Right lobe of liver (tissue), 4 donors: ENCODE data around the gene KRT4.

ENCODE experiments used
- POLR2A ChIP-seq: fragments of 450-650 bp; IDR thresholded peaks from one replicate; pipeline ENCODE4 v1.6.1; 2017; ENCODE audit warnings: antibody characterized with exemption, mild to moderate bottlenecking
- TF ChIP-seq, protein P1 (sequence below), 4 donors: fragments of 200-600 bp in 3 of 4; fragments of 450-650 bp in 1 of 4; IDR thresholded peaks; one replicate each; pipeline versions ENCODE4 v1.5.1 to v1.8.0; 2016 to 2022; ENCODE audit warnings: antibody characterized with exemption in 4 of 4, mild to moderate bottlenecking in 2 of 4
- donor health status: DM: no; HTN: no; CAD: no.
- donor health status: DM: no; HTN: no; CAD: no.
- donor health status: DM: no; HTN: yes; CAD: no.

DNA sequence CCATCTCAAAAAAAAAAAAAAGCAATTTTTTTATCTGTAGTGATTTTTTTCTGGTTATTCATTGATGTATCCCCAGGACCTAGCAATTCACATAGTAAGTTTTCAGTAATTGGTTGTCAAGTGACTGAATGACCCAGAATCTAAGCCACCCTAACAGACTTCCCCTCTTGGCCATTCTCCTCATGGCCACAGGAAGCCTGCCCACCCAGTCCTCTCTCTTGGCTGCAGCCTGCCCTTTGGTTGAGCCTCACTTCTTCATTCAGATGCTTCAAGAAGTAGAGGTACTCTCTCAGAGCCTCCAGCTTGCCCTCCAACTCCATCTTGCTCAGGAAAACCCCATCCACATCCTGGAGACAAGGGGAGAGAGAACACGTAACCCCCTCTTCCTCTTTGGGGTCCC, 32.0 kb upstream of the KRT4 start:
- TF ChIP-seq, protein P1, sequence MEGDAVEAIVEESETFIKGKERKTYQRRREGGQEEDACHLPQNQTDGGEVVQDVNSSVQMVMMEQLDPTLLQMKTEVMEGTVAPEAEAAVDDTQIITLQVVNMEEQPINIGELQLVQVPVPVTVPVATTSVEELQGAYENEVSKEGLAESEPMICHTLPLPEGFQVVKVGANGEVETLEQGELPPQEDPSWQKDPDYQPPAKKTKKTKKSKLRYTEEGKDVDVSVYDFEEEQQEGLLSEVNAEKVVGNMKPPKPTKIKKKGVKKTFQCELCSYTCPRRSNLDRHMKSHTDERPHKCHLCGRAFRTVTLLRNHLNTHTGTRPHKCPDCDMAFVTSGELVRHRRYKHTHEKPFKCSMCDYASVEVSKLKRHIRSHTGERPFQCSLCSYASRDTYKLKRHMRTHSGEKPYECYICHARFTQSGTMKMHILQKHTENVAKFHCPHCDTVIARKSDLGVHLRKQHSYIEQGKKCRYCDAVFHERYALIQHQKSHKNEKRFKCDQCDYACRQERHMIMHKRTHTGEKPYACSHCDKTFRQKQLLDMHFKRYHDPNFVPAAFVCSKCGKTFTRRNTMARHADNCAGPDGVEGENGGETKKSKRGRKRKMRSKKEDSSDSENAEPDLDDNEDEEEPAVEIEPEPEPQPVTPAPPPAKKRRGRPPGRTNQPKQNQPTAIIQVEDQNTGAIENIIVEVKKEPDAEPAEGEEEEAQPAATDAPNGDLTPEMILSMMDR (IDR thresholded peaks at IDR 0.05), result no peak
- no peak for TF ChIP-seq POLR2A
